ENCODE measurements around the gene WNK2.

WNK2 gene

GRCh38 chr9:93295456-93296076 lies 111.6 kb downstream of the WNK2 start:
- no peak for DNase-seq (ENCODE audit: low read depth)

GRCh38 chr9:93296889-93297480 lies 113.0 kb downstream of the WNK2 start:
- DNase-seq (ENCODE audit: low read depth): no peak

- no peak for DNase-seq (ENCODE audit: low read depth)
Measured at GRCh38 chr9:93297659-93298497, 113.9 kb downstream of the WNK2 start.

- no peak for DNase-seq (ENCODE audit: low read depth)
Measured at GRCh38 chr9:93298498-93299417, 114.8 kb downstream of the WNK2 start.

GRCh38 chr9:93299418-93300174 lies 115.7 kb downstream of the WNK2 start:
- no peak for DNase-seq (ENCODE audit: low read depth)

GRCh38 chr9:93300175-93300572 lies 116.2 kb downstream of the WNK2 start:
- DNase-seq (ENCODE audit: low read depth): no peak

GRCh38 chr9:93300585-93301081 lies 116.7 kb downstream of the WNK2 start:
- DNase-seq (ENCODE audit: low read depth): no peak

- no peak for DNase-seq (ENCODE audit: low read depth)
Measured at GRCh38 chr9:93301291-93301811, 117.4 kb downstream of the WNK2 start.

- DNase-seq (ENCODE audit: low read depth): no peak
Measured at GRCh38 chr9:93301911-93302541, 118.1 kb downstream of the WNK2 start.

GRCh38 chr9:93302586-93303257 lies 118.8 kb downstream of the WNK2 start:
- peak; percentile 29 for DNase-seq (ENCODE audit: low read depth)

- no peak for DNase-seq (ENCODE audit: low read depth)
Measured at GRCh38 chr9:93303258-93303771, 119.4 kb downstream of the WNK2 start.

- no peak for DNase-seq (ENCODE audit: low read depth)
Measured at GRCh38 chr9:93303806-93304573, 120.1 kb downstream of the WNK2 start.

GRCh38 chr9:93304574-93305496 lies 120.9 kb downstream of the WNK2 start:
- no peak for DNase-seq (ENCODE audit: low read depth)

GRCh38 chr9:93305497-93306020 lies 121.6 kb downstream of the WNK2 start:
- no peak for DNase-seq (ENCODE audit: low read depth)

GRCh38 chr9:93306081-93306480 lies 122.1 kb downstream of the WNK2 start:
- DNase-seq (ENCODE audit: low read depth): no peak

GRCh38 chr9:93306579-93307091 lies 122.7 kb downstream of the WNK2 start:
- no peak for DNase-seq (ENCODE audit: low read depth)

- DNase-seq (ENCODE audit: low read depth): no peak
Measured at GRCh38 chr9:93307468-93308157, 123.7 kb downstream of the WNK2 start.

Data from activated T-cell treated with anti-CD3 and anti-CD28 coated beads for 1 hour (primary cell).